ENCODE data around the gene TTBK2.

The TTBK2 gene

DNA sequence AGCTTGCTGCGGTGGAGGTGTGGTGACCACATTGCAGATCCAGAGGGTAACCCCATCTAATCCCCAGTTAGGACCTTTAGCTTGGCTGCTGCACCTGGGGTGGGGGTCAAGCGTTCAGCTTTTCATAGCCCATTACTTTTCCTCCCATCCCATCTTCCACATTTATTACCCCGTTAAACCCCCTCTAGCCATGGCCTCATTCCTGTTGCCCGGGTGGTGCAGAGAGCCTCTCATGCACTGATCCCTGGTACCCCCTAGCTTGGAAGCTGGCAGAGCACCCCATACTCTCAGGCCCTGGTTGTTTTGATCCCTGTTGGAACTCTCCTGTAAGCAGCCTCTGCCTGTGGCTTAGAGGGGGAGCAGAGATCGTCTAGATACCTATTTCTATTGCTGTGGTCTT, 204.5 kb downstream of the TTBK2 start:
- Histone ChIP-seq H3K4me3 (ENCODE audit: low read length in 2 of 2) (no peak overlapping the region), H3K4me1 (ENCODE audit: control insufficient read depth in 2 of 2, insufficient read depth in 1 of 2, low read depth in 1 of 2, low read length in 2 of 2) (no peaks in the 10 kb centered on the region), H3K27me3 (ENCODE audit: control insufficient read depth in 3 of 3, insufficient read depth in 3 of 3, low read depth in 1 of 3, low read length in 3 of 3) (no peaks in the 10 kb centered on the region), H3K27ac (replicated peaks; ENCODE audit: low read length) (no peak overlapping the region), H2BK5ac (ENCODE audit: low read length) (no peak overlapping the region), H3K9me3 (replicated peaks in 1 of 2; ENCODE audit: control insufficient read depth in 2 of 2, insufficient read depth in 1 of 2, low read depth in 1 of 2, low read length in 2 of 2) (no peaks in the 10 kb centered on the region), H2AFZ (ENCODE audit: low read length) (no peak overlapping the region), H2BK120ac (ENCODE audit: low read depth, low read length) (no peak overlapping the region), H4K8ac (ENCODE audit: low read depth, low read length) (no peak overlapping the region), H4K91ac (ENCODE audit: low read depth, low read length, poor library complexity) (no peak overlapping the region), H3K18ac (ENCODE audit: low read length) (no peak overlapping the region), H3K23ac (ENCODE audit: low read depth, low read length, poor library complexity) (no peak overlapping the region), H2AK5ac (ENCODE audit: low read depth, low read length) (no peak overlapping the region), H3K14ac (ENCODE audit: low read length) (no peak overlapping the region), H3K79me1 (ENCODE audit: low read depth, low read length) (no peaks in the 10 kb centered on the region), H2BK12ac (ENCODE audit: low read length) (no peak overlapping the region), H3K36me3 (replicated peaks in 1 of 2; ENCODE audit: control insufficient read depth in 2 of 2, insufficient read depth in 2 of 2, low read length in 2 of 2) (peaks cover 4 to 47% of the 10 kb centered on the region in 2 donors), H3K9ac (ENCODE audit: low read depth, low read length, poor library complexity) (no peak overlapping the region), H3K4me2 (ENCODE audit: insufficient read depth, low read length, poor library complexity, severe bottlenecking) (no peak overlapping the region), H3K4ac (ENCODE audit: low read length) (no peak overlapping the region), H2BK15ac (ENCODE audit: low read length) (no peak overlapping the region)
- DNase-seq (ENCODE audit: low spot score), result no peak
- WGBS, 2 donors (ENCODE audit: extremely low coverage in 2 of 2, insufficient read length in 2 of 2, insufficient replicate concordance in 1 of 2), result no CpG with 5 or more reads among the region's 5 CpGs

DNA sequence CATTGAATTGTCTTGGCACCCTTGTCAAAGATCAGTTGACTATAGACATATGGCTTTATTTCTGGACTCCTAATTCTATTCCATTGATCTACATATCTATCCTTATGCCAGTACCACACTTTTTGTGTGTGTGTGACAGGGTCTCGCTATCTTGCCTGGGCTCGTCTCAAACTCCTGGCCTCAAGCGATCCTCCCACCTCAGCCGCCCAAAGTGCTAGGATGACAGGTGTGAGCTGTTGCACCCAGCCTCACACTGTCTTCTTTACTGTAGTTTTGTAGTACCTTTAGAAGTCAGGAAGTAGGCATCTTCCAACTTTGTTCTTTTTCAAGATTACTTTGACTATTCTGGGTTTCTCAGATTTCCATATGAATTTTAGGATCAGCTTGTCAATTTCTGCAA, 208.0 kb downstream of the TTBK2 start:
- Histone ChIP-seq H3K27ac (replicated peaks; ENCODE audit: low read length) (no peak overlapping the region), H4K91ac (ENCODE audit: low read depth, low read length, poor library complexity) (no peak overlapping the region), H3K27me3 (ENCODE audit: control insufficient read depth in 3 of 3, insufficient read depth in 3 of 3, low read depth in 1 of 3, low read length in 3 of 3) (no peaks in the 10 kb centered on the region), H3K79me1 (ENCODE audit: low read depth, low read length) (no peaks in the 10 kb centered on the region), H3K4me2 (ENCODE audit: insufficient read depth, low read length, poor library complexity, severe bottlenecking) (no peak overlapping the region), H3K9me3 (replicated peaks in 1 of 2; ENCODE audit: control insufficient read depth in 2 of 2, insufficient read depth in 1 of 2, low read depth in 1 of 2, low read length in 2 of 2) (no peaks in the 10 kb centered on the region), H2AFZ (ENCODE audit: low read length) (no peak overlapping the region), H3K9ac (ENCODE audit: low read depth, low read length, poor library complexity) (no peak overlapping the region), H2BK15ac (ENCODE audit: low read length) (no peak overlapping the region), H3K4me3 (ENCODE audit: low read length in 2 of 2) (no peak overlapping the region), H4K8ac (ENCODE audit: low read depth, low read length) (no peak overlapping the region), H3K36me3 (replicated peaks in 1 of 2; ENCODE audit: control insufficient read depth in 2 of 2, insufficient read depth in 2 of 2, low read length in 2 of 2) (peaks cover 0 to 24% of the 10 kb centered on the region in 2 donors), H3K4me1 (ENCODE audit: control insufficient read depth in 2 of 2, insufficient read depth in 1 of 2, low read depth in 1 of 2, low read length in 2 of 2) (no peaks in the 10 kb centered on the region), H2BK120ac (ENCODE audit: low read depth, low read length) (no peak overlapping the region), H3K14ac (ENCODE audit: low read length) (no peak overlapping the region), H3K23ac (ENCODE audit: low read depth, low read length, poor library complexity) (no peak overlapping the region), H3K4ac (ENCODE audit: low read length) (no peak overlapping the region), H2BK12ac (ENCODE audit: low read length) (no peak overlapping the region), H3K18ac (ENCODE audit: low read length) (no peak overlapping the region), H2BK5ac (ENCODE audit: low read length) (no peak overlapping the region), H2AK5ac (ENCODE audit: low read depth, low read length) (no peak overlapping the region)
- whole genome bisulfite sequencing, 2 donors (ENCODE audit: extremely low coverage in 2 of 2, insufficient read length in 2 of 2, insufficient replicate concordance in 1 of 2), result no CpG with 5 or more reads among the region's 4 CpGs
- no peak for DNase-seq (ENCODE audit: low spot score)

DNA sequence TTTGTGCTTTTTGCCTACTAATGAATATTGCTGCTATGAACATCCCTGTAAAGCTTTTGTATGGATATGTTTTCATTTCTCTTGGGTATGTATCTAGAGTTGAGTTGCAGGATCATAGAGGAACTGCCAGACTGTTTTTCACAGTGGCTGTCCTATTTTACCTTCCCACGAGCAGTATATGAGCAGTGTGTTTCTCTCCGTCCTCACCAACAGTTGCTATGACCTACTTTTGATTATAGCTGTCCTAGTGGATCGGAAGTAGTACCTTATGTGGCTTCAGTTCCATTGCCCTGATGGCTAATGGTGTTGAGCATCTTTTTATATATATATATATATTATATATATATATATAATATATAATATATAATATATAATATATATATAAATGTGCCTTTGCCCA, 208.8 kb downstream of the TTBK2 start:
- Histone ChIP-seq H3K27me3 (ENCODE audit: control insufficient read depth in 3 of 3, insufficient read depth in 3 of 3, low read depth in 1 of 3, low read length in 3 of 3) (no peaks in the 10 kb centered on the region), H2BK5ac (ENCODE audit: low read length) (no peak overlapping the region), H3K4ac (ENCODE audit: low read length) (no peak overlapping the region), H4K91ac (ENCODE audit: low read depth, low read length, poor library complexity) (no peak overlapping the region), H3K23ac (ENCODE audit: low read depth, low read length, poor library complexity) (no peak overlapping the region), H3K9me3 (replicated peaks in 1 of 2; ENCODE audit: control insufficient read depth in 2 of 2, insufficient read depth in 1 of 2, low read depth in 1 of 2, low read length in 2 of 2) (no peaks in the 10 kb centered on the region), H3K79me1 (ENCODE audit: low read depth, low read length) (no peaks in the 10 kb centered on the region), H2AFZ (ENCODE audit: low read length) (no peak overlapping the region), H4K8ac (ENCODE audit: low read depth, low read length) (no peak overlapping the region), H3K18ac (ENCODE audit: low read length) (no peak overlapping the region), H3K36me3 (replicated peaks in 1 of 2; ENCODE audit: control insufficient read depth in 2 of 2, insufficient read depth in 2 of 2, low read length in 2 of 2) (peaks cover 0 to 24% of the 10 kb centered on the region in 2 donors), H3K14ac (ENCODE audit: low read length) (no peak overlapping the region), H2AK5ac (ENCODE audit: low read depth, low read length) (no peak overlapping the region), H3K9ac (ENCODE audit: low read depth, low read length, poor library complexity) (no peak overlapping the region), H2BK120ac (ENCODE audit: low read depth, low read length) (no peak overlapping the region), H3K4me2 (ENCODE audit: insufficient read depth, low read length, poor library complexity, severe bottlenecking) (no peak overlapping the region), H2BK12ac (ENCODE audit: low read length) (no peak overlapping the region), H3K4me1 (ENCODE audit: control insufficient read depth in 2 of 2, insufficient read depth in 1 of 2, low read depth in 1 of 2, low read length in 2 of 2) (no peaks in the 10 kb centered on the region), H3K27ac (replicated peaks; ENCODE audit: low read length) (no peak overlapping the region), H3K4me3 (ENCODE audit: low read length in 2 of 2) (no peak overlapping the region), H2BK15ac (ENCODE audit: low read length) (no peak overlapping the region)
- no peak for DNase-seq (ENCODE audit: low spot score)
- WGBS, 2 donors (ENCODE audit: extremely low coverage in 2 of 2, insufficient read length in 2 of 2, insufficient replicate concordance in 1 of 2), result no CpG with 5 or more reads among the region's 3 CpGs

DNA sequence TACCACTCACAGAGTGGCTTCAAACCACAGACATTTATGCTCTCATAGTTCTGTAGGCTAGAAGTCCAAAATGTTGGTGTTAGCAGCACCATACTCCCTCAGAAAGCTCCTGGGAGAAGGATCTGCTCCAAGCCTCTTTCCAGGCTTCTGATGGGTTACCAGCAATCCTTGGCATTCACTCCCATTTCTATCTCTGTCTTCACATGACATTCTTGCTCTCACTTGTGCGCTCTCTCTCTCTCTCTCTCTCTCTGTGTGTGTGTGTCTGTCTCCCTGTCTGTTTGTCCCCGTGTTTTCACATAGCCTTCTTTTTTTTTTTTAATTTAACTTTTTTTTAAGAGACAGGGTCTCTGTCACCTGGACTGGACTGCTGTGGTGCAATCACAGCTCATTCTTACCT, 209.9 kb downstream of the TTBK2 start:
- H4K8ac ChIP-seq (ENCODE audit: low read depth, low read length), result no peak overlapping the region
- no peak overlapping the region for H3K4me3 ChIP-seq (ENCODE audit: low read length in 2 of 2)
- H2BK15ac ChIP-seq (ENCODE audit: low read length), result no peak overlapping the region
- H3K4me2 ChIP-seq (ENCODE audit: insufficient read depth, low read length, poor library complexity, severe bottlenecking), result no peak overlapping the region
- no peak for DNase-seq (ENCODE audit: low spot score)
- no peak overlapping the region for H2AFZ ChIP-seq (ENCODE audit: low read length)
- H3K36me3 ChIP-seq (replicated peaks in 1 of 2; ENCODE audit: control insufficient read depth in 2 of 2, insufficient read depth in 2 of 2, low read length in 2 of 2), result peaks cover 0 to 23% of the 10 kb centered on the region in 2 donors
- H2AK5ac ChIP-seq (ENCODE audit: low read depth, low read length), result no peak overlapping the region
- H3K14ac ChIP-seq (ENCODE audit: low read length), result no peak overlapping the region
- H2BK120ac ChIP-seq (ENCODE audit: low read depth, low read length), result no peak overlapping the region
- H2BK12ac ChIP-seq (ENCODE audit: low read length), result no peak overlapping the region
- H3K9ac ChIP-seq (ENCODE audit: low read depth, low read length, poor library complexity), result no peak overlapping the region
- H4K91ac ChIP-seq (ENCODE audit: low read depth, low read length, poor library complexity), result no peak overlapping the region
- H3K79me1 ChIP-seq (ENCODE audit: low read depth, low read length), result no peaks in the 10 kb centered on the region
- no peak overlapping the region for H3K23ac ChIP-seq (ENCODE audit: low read depth, low read length, poor library complexity)
- no peak overlapping the region for H3K27ac ChIP-seq (replicated peaks; ENCODE audit: low read length)
- H3K18ac ChIP-seq (ENCODE audit: low read length), result no peak overlapping the region
- no peaks in the 10 kb centered on the region for H3K4me1 ChIP-seq (ENCODE audit: control insufficient read depth in 2 of 2, insufficient read depth in 1 of 2, low read depth in 1 of 2, low read length in 2 of 2)
- H2BK5ac ChIP-seq (ENCODE audit: low read length), result no peak overlapping the region
- no peak overlapping the region for H3K4ac ChIP-seq (ENCODE audit: low read length)
- no peaks in the 10 kb centered on the region for H3K9me3 ChIP-seq (replicated peaks in 1 of 2; ENCODE audit: control insufficient read depth in 2 of 2, insufficient read depth in 1 of 2, low read depth in 1 of 2, low read length in 2 of 2)
- no CpG with 5 or more reads among the region's 2 CpGs for WGBS, 2 donors (ENCODE audit: extremely low coverage in 2 of 2, insufficient read length in 2 of 2, insufficient replicate concordance in 1 of 2)
- H3K27me3 ChIP-seq (ENCODE audit: control insufficient read depth in 3 of 3, insufficient read depth in 3 of 3, low read depth in 1 of 3, low read length in 3 of 3), result no peaks in the 10 kb centered on the region

All from neuronal stem cell (in vitro differentiated cells).